ENCODE results near the gene MRTFA.
"Not testable (repeated sequence)": the region's sequence is repeated elsewhere in the genome, so short reads cannot be mapped to it uniquely, and the experiment has no call there.

Gene MRTFA

GRCh38 chr22:40502919-40503318 is 133.6 kb downstream of the MRTFA start:
- ChIA-PET POLR2A (no interaction called here), CTCF (no interaction called here)
- DNase-seq (ENCODE audit: extremely low spot score): no peak
- TF ChIP-seq SUZ12 (IDR thresholded peaks at IDR 0.05) (no peak), CTBP1 (IDR thresholded peaks at IDR 0.05; ENCODE audit: borderline replicate concordance) (no peak), L3MBTL2 (conservative IDR thresholded peaks at IDR 0.05) (no peak), NFRKB (IDR thresholded peaks at IDR 0.05) (no peak), TARDBP (IDR thresholded peaks at IDR 0.05) (no peak), FOXK2 (IDR thresholded peaks at IDR 0.05) (no peak)

GRCh38 chr22:40500465-40500786 is 136.1 kb downstream of the MRTFA start:
- CTCF ChIA-PET; POLR2A ChIA-PET; DNase-seq (ENCODE audit: extremely low spot score): not testable (repeated sequence)

GRCh38 chr22:40499209-40499623 is 137.3 kb downstream of the MRTFA start:
- ChIA-PET POLR2A (no interaction called here), CTCF (no interaction called here)
- TF ChIP-seq TARDBP (IDR thresholded peaks at IDR 0.05) (no peak), LEF1 (IDR thresholded peaks at IDR 0.05; ENCODE audit: borderline replicate concordance) (no peak), SUZ12 (IDR thresholded peaks at IDR 0.05) (no peak), PKNOX1 (IDR thresholded peaks at IDR 0.05) (no peak), HDGF (IDR thresholded peaks at IDR 0.05; ENCODE audit: borderline replicate concordance) (no peak), FOXK2 (IDR thresholded peaks at IDR 0.05) (no peak), NFRKB (IDR thresholded peaks at IDR 0.05) (no peak), SP1 (IDR thresholded peaks at IDR 0.05) (no peak)
- no peak for DNase-seq (ENCODE audit: extremely low spot score)

- CTCF ChIA-PET: no interaction called here
- no peak for DNase-seq (ENCODE audit: extremely low spot score)
- no peak for TF ChIP-seq TARDBP (IDR thresholded peaks at IDR 0.05)
- TF ChIP-seq BHLHE40 (IDR thresholded peaks at IDR 0.05; ENCODE audit: borderline replicate concordance): no peak
- TF ChIP-seq NFRKB (IDR thresholded peaks at IDR 0.05): no peak
- TF ChIP-seq ZNF384 (IDR thresholded peaks at IDR 0.05): no peak
- TF ChIP-seq SUZ12 (IDR thresholded peaks at IDR 0.05): no peak
- TF ChIP-seq ARNT (IDR thresholded peaks at IDR 0.05): no peak
- no peak for TF ChIP-seq PKNOX1 (IDR thresholded peaks at IDR 0.05)
- TF ChIP-seq FOXM1 (IDR thresholded peaks at IDR 0.05; ENCODE audit: borderline replicate concordance): no peak
- TF ChIP-seq FOXK2 (IDR thresholded peaks at IDR 0.05): no peak
- no peak for TF ChIP-seq CTBP1 (IDR thresholded peaks at IDR 0.05; ENCODE audit: borderline replicate concordance)
- no peak for TF ChIP-seq HDGF (IDR thresholded peaks at IDR 0.05; ENCODE audit: borderline replicate concordance)
- TF ChIP-seq FOXA1 (IDR thresholded peaks at IDR 0.05): no peak
- TF ChIP-seq SP1 (IDR thresholded peaks at IDR 0.05): no peak
- POLR2A ChIA-PET: no interaction called here
Observed at GRCh38 chr22:40498420-40499208, 137.9 kb downstream of the MRTFA start.

GRCh38 chr22:40493441-40493840 is 143.1 kb downstream of the MRTFA start:
- no peak for DNase-seq (ENCODE audit: extremely low spot score)
- POLR2A ChIA-PET: interaction anchor here (1.0 kb wide), 1 partner anchor 449 kb away, joined by 4 read pairs; no protein-coding TSS in a partner anchor
- TF ChIP-seq ARNT (IDR thresholded peaks at IDR 0.05) (no peak), FOXM1 (IDR thresholded peaks at IDR 0.05; ENCODE audit: borderline replicate concordance) (no peak), LEF1 (IDR thresholded peaks at IDR 0.05; ENCODE audit: borderline replicate concordance) (no peak), ELF4 (IDR thresholded peaks at IDR 0.05) (no peak), PKNOX1 (IDR thresholded peaks at IDR 0.05) (no peak), HDGF (IDR thresholded peaks at IDR 0.05; ENCODE audit: borderline replicate concordance) (no peak), NFRKB (IDR thresholded peaks at IDR 0.05) (no peak), L3MBTL2 (conservative IDR thresholded peaks at IDR 0.05) (no peak)
- CTCF ChIA-PET: no interaction called here

GRCh38 chr22:40491990-40492631 is 144.4 kb downstream of the MRTFA start:
- TF ChIP-seq CTBP1 (IDR thresholded peaks at IDR 0.05; ENCODE audit: borderline replicate concordance): no peak
- DNase-seq (ENCODE audit: extremely low spot score): no peak
- ChIA-PET CTCF (interaction anchor here (0.6 to 1.0 kb wide), 2 partner anchors 33 to 240 kb away, joined by 4 read pairs; no protein-coding TSS in a partner anchor), POLR2A (interaction anchor here (1.0 kb wide), 1 partner anchor 448 kb away, joined by 4 read pairs; no protein-coding TSS in a partner anchor)

- POLR2A ChIA-PET: no interaction called here
- peak; percentile 58 for DNase-seq (ENCODE audit: extremely low spot score)
- TF ChIP-seq PKNOX1 (IDR thresholded peaks at IDR 0.05) (0 out of 2 replicates have a peak, but pooled peaks have one; percentile 24), L3MBTL2 (conservative IDR thresholded peaks at IDR 0.05) (no peak), SP1 (IDR thresholded peaks at IDR 0.05) (no peak), ZNF384 (IDR thresholded peaks at IDR 0.05) (no peak)
- CTCF ChIA-PET: interaction anchor here (0.6 to 1.1 kb wide), 6 partner anchors 15 to 198 kb away, joined by 3 to 4 read pairs (median 3); no protein-coding TSS in a partner anchor
Observed at GRCh38 chr22:40487663-40488249, 148.8 kb downstream of the MRTFA start.
